GM20000 (cell line): ENCODE results near the gene HEPN1.

ENCODE experiments used
- DNase-seq: peaks from one replicate; pipeline ENCODE4 v3.0.0; 2012; ENCODE audit warnings: low spot score
- TF ChIP-seq, protein P1 (sequence below): IDR thresholded peaks from 2 replicates; pipeline ENCODE4 v1.5.1; 2012; ENCODE audit warnings: mild to moderate bottlenecking, control low read depth; ENCODE audit errors: extremely low read depth, missing control alignments

Gene HEPN1

DNA sequence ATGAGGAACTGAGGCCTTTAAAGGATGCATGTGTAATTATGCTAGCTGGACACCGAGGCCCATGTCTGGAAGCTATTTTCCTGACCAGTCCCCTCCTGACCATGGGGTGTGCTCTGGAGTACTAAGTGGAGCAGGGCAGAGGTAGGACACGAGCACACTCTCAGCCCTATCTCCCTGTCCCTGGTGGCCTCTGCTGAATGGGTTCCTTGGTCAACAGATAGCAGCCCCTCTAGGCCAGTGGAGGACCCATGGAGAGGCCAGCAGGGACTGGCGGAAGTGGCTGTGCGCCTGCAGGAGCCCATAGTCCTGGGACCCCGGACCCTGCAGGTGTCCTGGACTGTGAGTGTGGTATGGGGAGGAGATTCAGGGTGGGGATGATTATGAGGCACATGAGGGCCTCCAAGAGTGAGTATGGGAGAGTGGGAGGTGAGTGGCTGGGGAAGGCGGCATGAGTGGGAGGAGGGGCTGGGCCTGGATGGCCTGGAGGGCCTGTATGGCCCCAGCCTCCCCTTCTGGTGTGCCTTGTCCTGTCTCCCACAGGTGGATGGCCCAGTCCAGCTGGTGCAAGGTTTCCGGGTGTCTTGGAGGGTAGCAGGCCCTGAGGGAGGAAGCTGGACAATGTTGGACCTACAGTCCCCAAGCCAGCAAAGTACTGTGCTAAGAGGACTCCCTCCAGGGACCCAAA lies 44.3 kb upstream of the HEPN1 start:
- no peak for DNase-seq
- TF ChIP-seq, protein P1, sequence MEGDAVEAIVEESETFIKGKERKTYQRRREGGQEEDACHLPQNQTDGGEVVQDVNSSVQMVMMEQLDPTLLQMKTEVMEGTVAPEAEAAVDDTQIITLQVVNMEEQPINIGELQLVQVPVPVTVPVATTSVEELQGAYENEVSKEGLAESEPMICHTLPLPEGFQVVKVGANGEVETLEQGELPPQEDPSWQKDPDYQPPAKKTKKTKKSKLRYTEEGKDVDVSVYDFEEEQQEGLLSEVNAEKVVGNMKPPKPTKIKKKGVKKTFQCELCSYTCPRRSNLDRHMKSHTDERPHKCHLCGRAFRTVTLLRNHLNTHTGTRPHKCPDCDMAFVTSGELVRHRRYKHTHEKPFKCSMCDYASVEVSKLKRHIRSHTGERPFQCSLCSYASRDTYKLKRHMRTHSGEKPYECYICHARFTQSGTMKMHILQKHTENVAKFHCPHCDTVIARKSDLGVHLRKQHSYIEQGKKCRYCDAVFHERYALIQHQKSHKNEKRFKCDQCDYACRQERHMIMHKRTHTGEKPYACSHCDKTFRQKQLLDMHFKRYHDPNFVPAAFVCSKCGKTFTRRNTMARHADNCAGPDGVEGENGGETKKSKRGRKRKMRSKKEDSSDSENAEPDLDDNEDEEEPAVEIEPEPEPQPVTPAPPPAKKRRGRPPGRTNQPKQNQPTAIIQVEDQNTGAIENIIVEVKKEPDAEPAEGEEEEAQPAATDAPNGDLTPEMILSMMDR = no peak

GRCh38 chr11:124875401-124875800 lies 43.6 kb upstream of the HEPN1 start:
- no peak for DNase-seq
- TF ChIP-seq, protein P1 = no peak

DNA sequence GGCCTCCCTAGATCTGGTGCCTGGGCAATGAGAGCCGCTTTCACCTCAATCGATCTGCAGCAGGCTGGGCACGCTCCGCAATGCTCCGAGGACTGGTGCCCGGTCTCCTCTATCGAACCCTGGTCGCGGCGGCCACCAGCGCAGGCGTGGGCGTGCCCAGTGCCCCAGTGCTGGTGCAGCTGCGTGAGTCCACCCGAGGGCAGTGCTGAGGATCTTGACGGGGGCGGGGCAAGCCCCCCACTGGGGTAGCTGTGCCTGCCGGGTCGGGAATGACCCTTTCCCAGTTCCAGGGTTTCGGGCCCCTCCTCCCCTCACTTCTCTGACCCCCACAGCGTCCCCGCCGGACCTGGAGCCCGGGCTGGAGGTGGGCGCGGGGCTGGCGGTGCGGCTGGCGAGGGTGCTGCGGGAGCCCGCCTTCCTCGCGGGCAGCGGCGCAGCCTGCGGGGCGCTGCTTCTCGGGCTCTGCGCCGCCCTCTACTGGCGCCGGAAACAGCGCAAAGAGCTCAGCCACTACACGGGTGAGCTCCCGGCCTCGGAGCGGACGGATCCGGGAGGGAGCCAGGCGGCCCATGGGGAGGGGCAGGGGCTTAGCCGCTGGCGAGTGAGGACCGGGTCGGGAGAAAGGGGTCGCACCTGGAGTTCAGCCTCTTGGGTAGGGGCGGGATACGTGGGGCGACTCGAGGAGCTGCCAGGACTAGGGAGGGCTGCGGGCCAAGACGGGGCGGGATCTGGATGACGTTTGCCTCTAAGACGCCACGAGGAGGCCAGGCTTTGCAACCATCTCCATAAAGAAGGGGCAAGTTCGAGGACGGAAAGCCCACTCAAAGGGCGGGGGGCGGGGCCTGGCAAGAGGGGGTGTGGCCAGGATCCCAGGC lies 42.9 kb upstream of the HEPN1 start:
- TF ChIP-seq, protein P1 = peak; percentile 88
- DNase-seq = peak; percentile 92

- DNase-seq = peak; percentile 38
These were observed 42.0 kb upstream of the HEPN1 start for GRCh38 chr11:124876818-124877630.

GRCh38 chr11:124877631-124877909 lies 41.5 kb upstream of the HEPN1 start:
- TF ChIP-seq, protein P1 = no peak
- DNase-seq = no peak

More at GRCh38 chr11:124876818-124877630, 42.0 kb upstream of the HEPN1 start:
- TF ChIP-seq, protein P1 = no peak

GRCh38 chr11:124877910-124878758 lies 40.9 kb upstream of the HEPN1 start:
- no peak for DNase-seq
- TF ChIP-seq, protein P1 = no peak
